ENCODE measurements around the gene ADRB2.
"Not testable (repeated sequence)": the region's sequence is repeated elsewhere in the genome, so short reads cannot be mapped to it uniquely, and the experiment has no call there.

The ADRB2 gene

DNA sequence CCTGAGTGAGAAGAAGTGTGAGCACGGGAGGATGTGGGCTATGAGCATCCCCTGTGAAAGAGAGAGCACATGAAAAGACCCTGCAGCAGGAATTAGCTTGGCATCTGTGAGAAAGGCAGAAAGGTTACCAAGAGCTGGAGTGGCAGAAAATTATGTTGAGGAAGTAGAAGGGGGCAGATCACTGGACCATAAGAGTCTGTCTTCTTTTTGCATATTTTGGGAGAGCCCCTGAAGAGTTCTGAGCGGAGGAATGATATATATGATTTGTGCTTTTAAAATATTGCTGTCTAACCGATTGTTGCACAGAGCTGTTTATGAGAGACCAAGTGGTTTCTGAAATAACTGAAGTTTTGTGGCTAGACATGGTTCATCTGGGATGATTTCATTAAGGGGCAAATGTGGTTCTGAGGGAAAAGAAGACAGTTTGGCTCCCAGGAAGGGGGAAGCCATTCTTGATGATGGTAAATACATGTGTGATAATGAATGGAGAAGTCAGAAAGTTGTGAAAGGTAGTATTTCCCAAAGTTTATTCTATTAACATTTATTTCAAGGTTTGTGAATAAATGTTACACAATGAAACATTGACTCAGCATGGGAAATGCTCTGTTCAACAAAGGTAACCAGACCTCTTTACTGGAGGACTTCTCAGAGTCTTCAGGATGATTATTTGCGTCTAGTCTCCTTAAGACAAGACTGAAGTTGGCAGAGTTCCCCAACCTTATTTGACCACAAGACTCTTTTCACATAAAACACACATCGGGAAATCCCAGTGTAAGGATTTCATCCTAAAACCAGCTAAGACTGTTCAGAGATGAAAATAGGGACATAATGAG lies 31.5 kb upstream of the ADRB2 start:
- Mint-ChIP-seq H3K27ac (no peak overlapping the region), H3K4me1 (ENCODE audit: low read depth) (peaks cover 44% of the 10 kb centered on the region), H3K36me3 (ENCODE audit: low read depth) (no peaks in the 10 kb centered on the region), H3K4me3 (no peak overlapping the region), H3K9me3 (no peaks in the 10 kb centered on the region), H3K27me3 (peaks cover 27% of the 10 kb centered on the region)
- DNase-seq: no peak

DNA sequence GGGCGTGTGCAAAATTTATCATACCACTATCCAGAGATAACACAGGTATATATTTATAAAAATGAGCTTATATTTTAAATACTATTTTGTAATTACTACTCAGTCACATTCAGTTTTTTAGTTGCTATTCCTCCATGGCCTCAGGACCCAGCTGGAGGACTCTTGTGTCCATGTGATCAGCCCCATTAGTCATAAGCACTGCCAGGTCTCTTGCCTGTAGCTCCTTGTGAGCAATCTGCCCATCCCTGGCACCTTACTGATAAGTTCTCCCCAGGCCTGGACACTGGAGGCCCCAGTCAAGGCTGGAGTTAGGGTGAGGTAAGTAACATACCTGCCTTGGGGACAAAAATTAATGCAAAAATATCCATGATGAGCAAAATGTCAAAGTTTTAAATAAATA lies 29.5 kb upstream of the ADRB2 start:
- no peak for DNase-seq
- H3K9me3 Mint-ChIP-seq: no peaks in the 10 kb centered on the region
- no peak overlapping the region for H3K4me3 Mint-ChIP-seq
- no peaks in the 10 kb centered on the region for H3K36me3 Mint-ChIP-seq (ENCODE audit: low read depth)
- H3K4me1 Mint-ChIP-seq (ENCODE audit: low read depth): peaks cover 44% of the 10 kb centered on the region
- no peak overlapping the region for H3K27ac Mint-ChIP-seq
- H3K27me3 Mint-ChIP-seq: peaks cover 29% of the 10 kb centered on the region

DNA sequence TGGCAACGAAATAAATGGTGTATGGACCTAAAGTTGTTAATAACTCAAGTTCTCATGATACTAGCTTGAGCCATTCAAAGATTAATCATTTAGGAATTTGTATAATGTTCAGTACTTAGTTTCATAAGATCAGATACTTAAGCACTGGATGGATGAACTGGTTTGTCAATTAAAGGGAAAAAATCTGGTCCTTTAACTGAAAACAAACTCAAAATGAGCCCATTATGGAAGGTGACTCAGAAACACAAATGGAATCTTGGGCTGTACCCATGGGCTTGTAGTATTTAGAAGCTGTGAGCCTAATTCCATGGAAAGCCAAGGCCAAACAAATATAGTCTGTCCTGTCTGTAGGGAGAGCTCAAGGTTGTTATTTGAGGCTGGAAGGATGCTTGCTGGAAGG lies 27.6 kb upstream of the ADRB2 start:
- Mint-ChIP-seq H3K9me3 (peaks cover 4% of the 10 kb centered on the region), H3K27me3 (peaks cover 31% of the 10 kb centered on the region), H3K4me3 (no peak overlapping the region), H3K4me1 (ENCODE audit: low read depth) (peaks cover 45% of the 10 kb centered on the region), H3K36me3 (ENCODE audit: low read depth) (no peaks in the 10 kb centered on the region), H3K27ac (peak overlapping the region; percentile 92)
- DNase-seq: no peak

- Mint-ChIP-seq H3K27me3 (peaks cover 21% of the 10 kb centered on the region), H3K4me3 (no peak overlapping the region), H3K4me1 (ENCODE audit: low read depth) (peaks cover 51% of the 10 kb centered on the region), H3K9me3 (peaks cover 4% of the 10 kb centered on the region), H3K36me3 (ENCODE audit: low read depth) (no peaks in the 10 kb centered on the region), H3K27ac (peak overlapping the region; percentile 92)
- DNase-seq: no peak
Observed at GRCh38 chr5:148799737-148800527, 26.5 kb upstream of the ADRB2 start.

DNA sequence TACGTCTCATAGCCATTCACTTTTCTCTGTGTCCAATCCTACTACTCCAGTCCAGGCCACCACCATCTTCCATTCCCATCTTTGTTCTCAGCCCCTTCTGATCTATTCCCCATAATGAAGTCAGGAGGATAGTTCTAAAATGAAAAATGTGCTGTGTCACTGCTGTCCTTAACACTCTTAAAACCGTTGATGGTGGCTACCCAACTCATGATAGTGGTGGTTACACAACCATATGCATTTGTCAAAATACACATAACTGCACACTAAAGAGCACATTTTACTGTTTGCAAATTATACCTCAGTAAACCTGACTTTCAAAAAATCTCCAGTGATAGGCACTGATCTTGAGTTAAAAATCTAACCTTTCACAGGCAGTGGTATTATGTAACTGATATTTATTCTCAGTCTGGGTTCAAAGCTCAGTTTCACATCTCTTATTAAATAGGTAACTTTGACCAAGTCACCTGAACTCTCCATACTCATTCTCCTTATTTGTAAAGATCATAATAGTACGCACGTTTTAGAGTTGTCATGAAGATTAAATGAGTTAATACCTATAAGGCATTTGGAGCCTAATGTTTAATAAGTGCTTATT lies 24.6 kb upstream of the ADRB2 start:
- Mint-ChIP-seq H3K4me1 (ENCODE audit: low read depth) (peaks cover 67% of the 10 kb centered on the region), H3K4me3 (no peak overlapping the region)

GRCh38 chr5:148803451-148803850 lies 23.0 kb upstream of the ADRB2 start:
- Mint-ChIP-seq H3K27ac (peak overlapping the region; percentile 69), H3K27me3 (peaks cover 13% of the 10 kb centered on the region), H3K4me1 (ENCODE audit: low read depth) (peaks cover 76% of the 10 kb centered on the region)
- not testable (repeated sequence) for DNase-seq; H3K9me3 Mint-ChIP-seq; H3K4me3 Mint-ChIP-seq; H3K36me3 Mint-ChIP-seq (ENCODE audit: low read depth)

More for the DNA sequence above, 24.6 kb upstream of the ADRB2 start:
- no peaks in the 10 kb centered on the region for H3K36me3 Mint-ChIP-seq (ENCODE audit: low read depth)
- no peak overlapping the region for H3K27ac Mint-ChIP-seq
- H3K9me3 Mint-ChIP-seq: peaks cover 4% of the 10 kb centered on the region
- DNase-seq: no peak
- H3K27me3 Mint-ChIP-seq: peaks cover 13% of the 10 kb centered on the region

- DNase-seq: no peak
- no peaks in the 10 kb centered on the region for H3K36me3 Mint-ChIP-seq (ENCODE audit: low read depth)
- peaks cover 79% of the 10 kb centered on the region for H3K4me1 Mint-ChIP-seq (ENCODE audit: low read depth)
- no peak overlapping the region for H3K27ac Mint-ChIP-seq
- peaks cover 4% of the 10 kb centered on the region for H3K9me3 Mint-ChIP-seq
- peaks cover 13% of the 10 kb centered on the region for H3K27me3 Mint-ChIP-seq
- no peak overlapping the region for H3K4me3 Mint-ChIP-seq
Observed at GRCh38 chr5:148804393-148804792, 22.0 kb upstream of the ADRB2 start.

DNA sequence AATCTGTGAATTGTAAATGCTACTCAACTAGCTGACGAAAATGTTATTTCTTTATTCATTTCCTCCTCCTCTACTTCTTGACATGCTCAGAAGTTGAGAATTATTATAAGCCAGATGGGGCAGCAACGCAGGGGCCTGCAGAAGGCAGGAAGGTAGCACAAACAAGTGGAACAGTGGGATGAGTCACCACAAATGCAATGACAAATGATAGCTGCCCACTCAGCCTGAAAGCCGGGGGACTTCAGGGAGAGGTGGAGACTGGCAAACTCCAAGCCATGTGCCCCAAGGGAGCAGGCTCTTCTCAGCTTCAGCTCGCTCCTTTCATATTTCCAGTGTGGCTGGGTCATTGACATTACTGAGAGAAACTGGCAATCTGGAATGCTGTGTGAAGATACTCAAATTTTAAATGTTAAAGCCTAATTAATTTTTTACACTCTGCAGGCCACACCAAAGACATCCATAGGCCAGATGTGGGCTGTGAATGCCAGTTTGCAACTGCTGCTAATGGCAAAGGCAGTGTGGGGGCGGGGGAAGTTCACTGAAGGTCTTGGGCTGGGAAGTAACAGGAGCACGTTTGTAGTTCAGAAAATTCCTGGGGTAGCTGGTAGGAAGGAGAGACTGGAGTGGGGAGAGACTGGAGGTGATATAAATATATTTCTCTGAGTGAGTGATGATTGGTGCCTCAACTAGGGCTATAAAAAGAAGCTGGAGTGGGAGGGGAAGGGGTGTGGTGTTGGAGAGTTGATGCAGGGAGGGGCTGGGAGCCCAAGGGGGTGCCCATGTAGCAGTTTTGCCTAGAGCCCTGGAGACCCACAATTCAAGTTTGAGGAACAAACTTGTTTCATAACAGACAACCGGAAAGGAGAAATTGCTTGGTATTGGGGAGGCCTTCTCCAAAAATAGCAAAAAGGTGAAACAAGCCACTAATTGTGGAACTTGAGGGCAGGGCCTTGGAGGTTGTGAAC lies 20.8 kb upstream of the ADRB2 start:
- Mint-ChIP-seq H3K4me1 (ENCODE audit: low read depth) (peaks cover 78% of the 10 kb centered on the region), H3K36me3 (ENCODE audit: low read depth) (no peaks in the 10 kb centered on the region), H3K27me3 (peaks cover 13% of the 10 kb centered on the region), H3K4me3 (peak overlapping the region; percentile 8), H3K27ac (peak overlapping the region; percentile 68), H3K9me3 (peaks cover 4% of the 10 kb centered on the region)
- DNase-seq: no peak

DNA sequence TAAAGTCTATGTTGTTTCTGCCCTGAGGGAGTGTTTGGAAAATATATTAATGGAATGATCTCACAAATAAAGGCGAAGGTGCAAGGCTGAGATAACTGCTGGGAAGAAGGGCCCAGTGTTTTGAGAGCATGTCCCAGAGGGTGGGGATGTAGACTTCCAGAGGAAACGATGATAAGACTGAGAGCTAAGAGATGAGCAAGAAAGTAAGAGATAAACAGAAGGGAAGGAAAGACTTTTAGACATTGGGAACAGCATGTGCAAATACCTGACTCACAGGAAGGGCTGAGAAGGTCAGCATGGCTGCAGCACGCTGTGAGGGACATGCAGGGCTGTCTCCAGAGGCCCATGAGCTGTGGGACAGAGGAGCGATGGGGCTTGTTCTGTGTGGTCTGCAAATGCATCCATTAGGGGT lies 19.9 kb upstream of the ADRB2 start:
- H3K27ac Mint-ChIP-seq: no peak overlapping the region
- H3K4me1 Mint-ChIP-seq (ENCODE audit: low read depth): peaks cover 78% of the 10 kb centered on the region
- H3K4me3 Mint-ChIP-seq: no peak overlapping the region
- no peak for DNase-seq
- no peaks in the 10 kb centered on the region for H3K36me3 Mint-ChIP-seq (ENCODE audit: low read depth)
- H3K27me3 Mint-ChIP-seq: peaks cover 12% of the 10 kb centered on the region
- H3K9me3 Mint-ChIP-seq: peaks cover 4% of the 10 kb centered on the region

DNA sequence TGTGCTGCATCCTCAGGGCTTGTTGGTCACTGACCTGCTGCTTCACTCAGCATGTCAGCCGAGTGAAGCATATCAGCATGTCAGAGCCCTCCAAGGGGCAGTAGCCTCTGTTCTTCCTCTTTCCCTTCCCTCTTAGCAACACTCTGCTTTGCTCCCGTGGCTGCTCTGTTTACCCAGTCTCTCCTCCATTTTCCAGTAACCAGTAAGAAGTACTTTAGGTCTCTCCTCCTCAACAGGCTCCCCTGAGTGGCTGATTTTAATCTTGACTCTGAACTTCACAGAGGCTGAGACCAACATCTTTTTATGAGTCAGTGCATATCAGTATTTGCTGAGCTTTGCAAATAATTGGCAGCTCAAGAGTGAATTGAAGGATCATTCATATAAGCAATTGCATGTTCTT lies 18.6 kb upstream of the ADRB2 start:
- Mint-ChIP-seq H3K9me3 (peaks cover 2% of the 10 kb centered on the region), H3K4me3 (no peak overlapping the region), H3K36me3 (ENCODE audit: low read depth) (no peaks in the 10 kb centered on the region), H3K4me1 (ENCODE audit: low read depth) (peaks cover 74% of the 10 kb centered on the region), H3K27ac (no peak overlapping the region), H3K27me3 (peaks cover under 1% of the 10 kb centered on the region)
- DNase-seq: no peak

DNA sequence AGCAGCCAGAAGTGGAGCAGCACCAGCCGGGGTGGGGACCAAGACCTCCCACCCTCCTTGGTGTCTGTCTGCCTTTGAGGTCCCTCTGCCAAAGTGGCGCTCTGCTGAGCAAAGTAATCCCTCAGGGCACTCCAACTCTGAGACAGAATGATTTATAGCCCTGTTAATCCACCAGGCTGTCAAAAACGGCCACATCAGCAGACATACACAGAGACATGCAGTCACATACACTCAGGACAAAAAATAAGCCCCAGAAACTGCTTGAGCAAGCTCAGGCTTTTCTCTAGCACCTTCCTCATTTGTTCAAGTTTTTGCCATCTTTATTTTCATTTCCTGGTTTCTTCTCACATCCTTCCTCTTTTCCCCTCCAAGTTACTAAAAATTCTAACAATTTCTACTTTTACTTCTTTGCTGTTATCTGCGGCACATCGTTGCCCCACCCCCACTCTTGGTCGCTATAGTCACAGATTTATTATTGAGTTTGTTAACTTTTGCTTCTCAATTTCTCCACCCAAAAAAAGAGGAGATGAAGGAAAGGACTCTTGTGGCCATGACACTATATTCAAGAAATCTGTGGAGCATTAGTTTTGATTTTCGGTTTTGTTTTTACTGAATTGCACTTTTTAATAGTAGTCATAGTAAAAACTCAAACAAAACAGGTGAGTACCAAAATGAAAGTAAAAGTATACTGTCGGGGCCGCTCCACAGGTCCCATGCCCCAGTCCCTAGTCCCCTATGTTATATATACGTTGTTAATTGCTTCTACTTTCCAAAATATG lies 17.4 kb upstream of the ADRB2 start:
- Mint-ChIP-seq H3K27me3 (no peaks in the 10 kb centered on the region), H3K4me1 (ENCODE audit: low read depth) (peaks cover 65% of the 10 kb centered on the region), H3K27ac (peak overlapping the region; percentile 89), H3K4me3 (peak overlapping the region; percentile 79), H3K36me3 (ENCODE audit: low read depth) (no peaks in the 10 kb centered on the region), H3K9me3 (no peaks in the 10 kb centered on the region)
- DNase-seq: no peak

- no peak for DNase-seq
- H3K9me3 Mint-ChIP-seq: no peaks in the 10 kb centered on the region
- H3K4me1 Mint-ChIP-seq (ENCODE audit: low read depth): peaks cover 59% of the 10 kb centered on the region
- H3K4me3 Mint-ChIP-seq: peak overlapping the region; percentile 79
- H3K27me3 Mint-ChIP-seq: no peaks in the 10 kb centered on the region
- H3K27ac Mint-ChIP-seq: peak overlapping the region; percentile 89
- H3K36me3 Mint-ChIP-seq (ENCODE audit: low read depth): no peaks in the 10 kb centered on the region
Observed at GRCh38 chr5:148809781-148810524, 16.5 kb upstream of the ADRB2 start.

DNA sequence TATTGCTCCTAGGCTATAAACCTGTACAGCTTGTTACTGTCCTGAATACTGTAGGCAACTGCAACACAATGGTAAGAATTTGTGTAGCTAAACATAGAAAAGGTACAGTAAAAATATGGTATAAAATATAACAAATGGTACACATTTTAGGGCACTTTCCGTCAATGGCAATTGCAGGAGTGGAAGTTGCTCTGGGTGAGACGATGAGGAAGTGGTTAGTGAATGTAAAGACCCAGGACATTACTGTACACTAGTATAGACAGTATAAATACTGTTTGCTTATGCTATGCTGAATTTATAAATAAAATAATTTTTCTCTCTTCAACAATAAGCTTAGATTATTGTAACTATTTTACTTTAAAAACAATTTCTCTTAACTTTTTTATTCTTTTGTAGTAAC lies 15.6 kb upstream of the ADRB2 start:
- Mint-ChIP-seq H3K27me3 (no peaks in the 10 kb centered on the region), H3K9me3 (no peaks in the 10 kb centered on the region), H3K4me1 (ENCODE audit: low read depth) (peaks cover 50% of the 10 kb centered on the region), H3K36me3 (ENCODE audit: low read depth) (no peaks in the 10 kb centered on the region), H3K4me3 (no peak overlapping the region), H3K27ac (no peak overlapping the region)
- no peak for DNase-seq

Measured in activated T-cell treated with anti-CD3 and anti-CD28 coated beads, Interleukin-2, amount 50 U/mL, for 24 hours (primary cell).